Neural crest cell (in vitro differentiated cells): ENCODE results near the gene NOP9. TPM values are rescaled to one million over a fixed set of nuclear protein-coding genes. Genes with fewer than 3 reads are reported as not detected.

Experiments used
- DNase-seq: peaks from one replicate; pipeline ENCODE4 v3.0.0; 2021; ENCODE audit warnings: low read depth, mixed read lengths, low spot score
- H3K27ac Mint-ChIP-seq: one replicate; pipeline ENCODE4 v1.8.0; 2021; ENCODE audit warnings: mild to moderate bottlenecking, mixed read lengths; ENCODE audit not compliant: unreplicated experiment
- H3K27me3 Mint-ChIP-seq: 2 replicates; pipeline ENCODE4 v1.8.0; 2021; ENCODE audit warnings: low read depth, mild to moderate bottlenecking, mixed read lengths
- H3K36me3 Mint-ChIP-seq: 2 replicates; pipeline ENCODE4 v1.8.0; 2021; ENCODE audit warnings: low read depth, mild to moderate bottlenecking, mixed read lengths
- H3K4me1 Mint-ChIP-seq: 2 replicates; pipeline ENCODE4 v1.8.0; 2021; ENCODE audit warnings: mixed read lengths
- H3K4me3 Mint-ChIP-seq: one replicate; pipeline ENCODE4 v1.8.0; 2021; ENCODE audit warnings: mild to moderate bottlenecking, mixed read lengths
- H3K9me3 Mint-ChIP-seq: 2 replicates; pipeline ENCODE4 v1.8.0; 2021; ENCODE audit warnings: mixed read lengths
- total RNA-seq: library from RNA; stranded (reverse); gene quantifications from 2 replicates; pipeline ENCODE4 v1.2.1, GENCODE V29; 2021
- TF ChIP-seq, protein P1 (sequence below): fragments of 200-600 bp; sonication (generic); conservative IDR thresholded peaks from 2 replicates; pipeline ENCODE4 v1.5.0; 2021; ENCODE audit warnings: antibody characterized with exemption, mild to moderate bottlenecking

The NOP9 gene
- total RNA-seq, 1 donor from 2014 or later: 34.5 TPM

DNA sequence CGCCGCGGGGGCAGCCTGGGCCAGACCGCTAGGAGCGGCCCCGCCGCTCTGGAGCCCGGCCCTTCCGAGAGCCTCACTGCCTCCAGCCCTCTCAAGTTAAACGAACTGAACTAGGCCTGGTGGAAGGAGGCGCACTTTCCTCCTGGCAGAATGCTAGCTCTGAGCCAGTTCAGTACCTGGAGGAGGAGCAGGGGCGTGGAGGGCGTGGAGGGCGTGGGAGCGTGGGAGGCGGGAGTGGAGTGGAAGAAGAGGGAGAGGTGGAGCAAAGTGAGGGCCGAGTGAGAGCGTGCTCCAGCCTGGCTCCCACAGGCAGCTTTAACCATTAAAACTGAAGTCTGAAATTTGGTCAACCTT lies 16.9 kb downstream of the NOP9 start:
- H3K36me3 Mint-ChIP-seq: no peaks in the 10 kb centered on the region
- H3K27ac Mint-ChIP-seq: no peak overlapping the region
- peaks cover 35% of the 10 kb centered on the region for H3K27me3 Mint-ChIP-seq
- H3K4me1 Mint-ChIP-seq: peaks cover 1% of the 10 kb centered on the region
- TF ChIP-seq, protein P1, sequence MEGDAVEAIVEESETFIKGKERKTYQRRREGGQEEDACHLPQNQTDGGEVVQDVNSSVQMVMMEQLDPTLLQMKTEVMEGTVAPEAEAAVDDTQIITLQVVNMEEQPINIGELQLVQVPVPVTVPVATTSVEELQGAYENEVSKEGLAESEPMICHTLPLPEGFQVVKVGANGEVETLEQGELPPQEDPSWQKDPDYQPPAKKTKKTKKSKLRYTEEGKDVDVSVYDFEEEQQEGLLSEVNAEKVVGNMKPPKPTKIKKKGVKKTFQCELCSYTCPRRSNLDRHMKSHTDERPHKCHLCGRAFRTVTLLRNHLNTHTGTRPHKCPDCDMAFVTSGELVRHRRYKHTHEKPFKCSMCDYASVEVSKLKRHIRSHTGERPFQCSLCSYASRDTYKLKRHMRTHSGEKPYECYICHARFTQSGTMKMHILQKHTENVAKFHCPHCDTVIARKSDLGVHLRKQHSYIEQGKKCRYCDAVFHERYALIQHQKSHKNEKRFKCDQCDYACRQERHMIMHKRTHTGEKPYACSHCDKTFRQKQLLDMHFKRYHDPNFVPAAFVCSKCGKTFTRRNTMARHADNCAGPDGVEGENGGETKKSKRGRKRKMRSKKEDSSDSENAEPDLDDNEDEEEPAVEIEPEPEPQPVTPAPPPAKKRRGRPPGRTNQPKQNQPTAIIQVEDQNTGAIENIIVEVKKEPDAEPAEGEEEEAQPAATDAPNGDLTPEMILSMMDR: no peak
- no peaks in the 10 kb centered on the region for H3K9me3 Mint-ChIP-seq
- DNase-seq: no peak
- no peak overlapping the region for H3K4me3 Mint-ChIP-seq

DNA sequence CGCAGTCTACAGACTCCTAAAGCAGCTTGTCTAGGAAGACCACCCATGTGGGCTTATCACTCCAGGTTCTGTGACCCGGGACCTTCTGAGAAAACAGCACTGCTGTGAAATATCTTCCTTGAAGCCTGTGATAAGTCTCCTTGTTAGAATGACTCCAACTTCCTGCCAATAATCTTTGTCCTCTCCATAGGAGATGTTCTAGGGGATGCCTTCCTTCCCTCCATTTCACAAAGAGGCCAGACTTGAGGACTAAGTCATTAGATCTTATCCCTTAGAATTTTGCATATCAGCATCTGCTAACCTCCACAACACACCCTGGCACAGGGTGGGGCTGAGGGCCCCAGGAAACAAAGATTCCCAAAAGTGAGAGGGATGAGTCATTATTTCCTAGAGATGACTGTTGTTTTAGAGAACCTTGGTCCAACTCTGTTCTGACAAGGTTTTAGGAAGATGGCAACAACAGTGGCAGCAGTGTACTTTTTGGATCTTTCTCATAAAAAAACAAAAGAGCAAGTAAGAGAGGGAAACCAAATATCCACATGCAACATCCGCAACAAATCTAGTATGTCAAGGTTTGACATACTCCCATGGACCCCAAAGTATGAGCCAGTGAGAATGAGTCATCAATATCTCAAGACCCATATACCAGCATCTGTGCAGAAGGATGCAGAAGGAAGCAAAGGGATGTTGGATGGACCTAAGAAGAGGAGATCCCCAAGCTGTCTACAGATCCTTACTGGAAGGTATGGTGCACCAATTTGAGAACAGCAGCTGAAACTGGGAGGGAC lies 17.7 kb downstream of the NOP9 start:
- Mint-ChIP-seq H3K4me3 (no peak overlapping the region), H3K36me3 (no peaks in the 10 kb centered on the region), H3K4me1 (peaks cover 3% of the 10 kb centered on the region), H3K27me3 (peaks cover 37% of the 10 kb centered on the region), H3K27ac (no peak overlapping the region), H3K9me3 (no peaks in the 10 kb centered on the region)
- TF ChIP-seq, protein P1: no peak
- no peak for DNase-seq

DNA sequence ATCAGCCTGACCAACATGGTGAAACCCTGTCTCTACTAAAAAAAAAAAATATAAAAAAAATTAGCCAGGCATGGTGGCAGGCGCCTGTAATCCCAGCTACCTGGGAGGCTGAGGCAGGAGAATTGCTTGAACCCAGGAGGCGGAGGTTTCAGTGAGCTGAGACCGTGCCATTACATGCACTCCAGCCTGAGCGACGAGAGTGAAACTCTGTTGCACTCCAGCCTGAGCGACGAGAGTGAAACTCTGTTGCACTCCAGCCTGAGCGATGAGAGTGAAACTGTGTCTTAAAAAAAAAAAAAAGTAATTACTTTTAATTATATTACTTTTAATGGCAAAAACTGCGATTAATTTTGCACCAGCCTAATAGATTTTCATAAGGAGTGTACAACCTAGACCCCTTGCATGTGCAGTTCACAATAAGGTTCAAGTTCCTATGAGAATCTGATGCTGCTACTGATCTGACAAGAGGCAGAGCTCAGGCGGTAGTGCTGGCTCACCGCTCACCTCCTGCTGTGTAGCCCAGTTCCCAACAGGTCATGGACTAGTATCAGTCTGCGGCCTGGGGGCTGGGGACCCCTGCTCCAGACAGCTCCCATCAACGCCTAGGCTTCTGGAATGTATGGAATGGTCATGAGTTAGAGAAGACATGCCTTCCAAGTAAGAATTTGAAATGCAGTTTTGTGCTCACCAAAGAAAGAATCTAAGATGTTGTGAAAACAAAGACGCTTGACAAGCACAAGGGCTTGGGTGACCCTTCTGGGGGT lies 21.7 kb downstream of the NOP9 start:
- no peaks in the 10 kb centered on the region for H3K9me3 Mint-ChIP-seq
- H3K27ac Mint-ChIP-seq: no peak overlapping the region
- H3K4me1 Mint-ChIP-seq: peaks cover 3% of the 10 kb centered on the region
- H3K4me3 Mint-ChIP-seq: no peak overlapping the region
- TF ChIP-seq, protein P1: no peak
- peaks cover 39% of the 10 kb centered on the region for H3K27me3 Mint-ChIP-seq
- H3K36me3 Mint-ChIP-seq: no peaks in the 10 kb centered on the region
- no peak for DNase-seq

DNA sequence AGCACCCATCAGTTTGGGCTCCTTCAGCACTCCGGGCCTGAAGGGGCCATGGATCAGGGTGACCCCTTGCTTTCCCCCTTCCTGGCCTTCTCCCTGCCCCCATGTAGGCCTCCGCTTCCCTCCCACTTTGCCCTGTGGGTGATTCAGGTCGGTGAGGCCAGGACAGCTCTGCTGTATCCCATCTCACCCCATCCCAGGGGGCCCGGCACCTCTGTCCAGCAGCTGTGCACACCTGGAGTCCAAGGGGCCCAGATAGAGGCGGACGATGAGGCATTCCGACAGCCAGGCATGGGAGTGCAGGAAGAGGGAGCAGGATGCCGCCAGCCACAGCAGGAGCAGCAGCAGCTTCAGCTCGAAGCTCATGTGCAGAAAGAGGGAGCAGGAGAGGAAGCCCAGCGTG lies 23.0 kb downstream of the NOP9 start:
- H3K27ac Mint-ChIP-seq: no peak overlapping the region
- no peaks in the 10 kb centered on the region for H3K36me3 Mint-ChIP-seq

DNA sequence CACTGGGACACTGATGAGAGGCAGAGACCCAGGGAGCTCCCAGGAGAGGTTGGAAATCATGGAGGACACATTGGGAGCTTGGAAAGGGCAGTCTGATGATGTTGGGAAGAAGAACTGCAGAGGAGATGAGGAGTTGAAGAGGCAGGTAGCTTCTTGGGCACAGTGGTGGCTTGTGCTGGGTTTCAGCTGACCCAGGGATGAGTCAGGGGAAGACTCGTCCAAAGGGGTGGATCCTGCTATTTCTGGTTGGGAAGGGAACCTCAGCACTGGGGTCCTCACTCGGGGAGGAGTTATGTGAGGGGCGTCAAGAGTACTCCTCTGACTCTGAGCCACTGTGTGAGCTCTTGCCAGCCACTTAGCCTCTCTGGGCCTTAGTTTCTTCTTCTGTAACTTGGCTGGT lies 23.7 kb downstream of the NOP9 start:
- H3K4me3 Mint-ChIP-seq: no peak overlapping the region
- H3K9me3 Mint-ChIP-seq: no peaks in the 10 kb centered on the region
- H3K4me1 Mint-ChIP-seq: peaks cover 3% of the 10 kb centered on the region
- no peaks in the 10 kb centered on the region for H3K36me3 Mint-ChIP-seq
- no peak overlapping the region for H3K27ac Mint-ChIP-seq
- DNase-seq: no peak
- TF ChIP-seq, protein P1: no peak
- peaks cover 26% of the 10 kb centered on the region for H3K27me3 Mint-ChIP-seq

More for the DNA sequence above, 23.0 kb downstream of the NOP9 start:
- no peak for DNase-seq
- TF ChIP-seq, protein P1: no peak
- H3K4me3 Mint-ChIP-seq: no peak overlapping the region
- no peaks in the 10 kb centered on the region for H3K9me3 Mint-ChIP-seq
- peaks cover 33% of the 10 kb centered on the region for H3K27me3 Mint-ChIP-seq
- peaks cover 3% of the 10 kb centered on the region for H3K4me1 Mint-ChIP-seq
